ENCODE measurements around the gene EIF2S2.

DNA sequence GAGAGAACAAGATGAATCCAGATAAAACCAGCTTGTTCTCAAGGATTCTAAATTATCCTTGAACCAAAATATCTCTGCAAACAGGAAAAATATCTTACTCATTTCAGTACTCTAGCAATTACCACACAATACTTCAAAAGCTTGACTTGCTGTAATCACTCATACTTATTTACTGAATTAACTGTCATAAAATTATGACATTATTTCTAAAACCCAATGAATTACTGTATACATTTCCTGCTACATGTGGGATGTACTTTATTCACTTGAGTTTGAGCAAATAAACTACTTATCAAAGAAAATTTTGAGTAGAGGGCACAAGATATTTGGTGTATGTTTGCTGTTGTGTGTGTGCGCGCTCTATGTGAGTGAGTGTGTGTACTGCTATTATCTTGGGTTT, 9.7 kb downstream of the EIF2S2 start:
- TF ChIP-seq NFRKB (IDR thresholded peaks at IDR 0.05): no peak
- TF ChIP-seq ZNF384 (IDR thresholded peaks at IDR 0.05): no peak
- TF ChIP-seq, protein P1, sequence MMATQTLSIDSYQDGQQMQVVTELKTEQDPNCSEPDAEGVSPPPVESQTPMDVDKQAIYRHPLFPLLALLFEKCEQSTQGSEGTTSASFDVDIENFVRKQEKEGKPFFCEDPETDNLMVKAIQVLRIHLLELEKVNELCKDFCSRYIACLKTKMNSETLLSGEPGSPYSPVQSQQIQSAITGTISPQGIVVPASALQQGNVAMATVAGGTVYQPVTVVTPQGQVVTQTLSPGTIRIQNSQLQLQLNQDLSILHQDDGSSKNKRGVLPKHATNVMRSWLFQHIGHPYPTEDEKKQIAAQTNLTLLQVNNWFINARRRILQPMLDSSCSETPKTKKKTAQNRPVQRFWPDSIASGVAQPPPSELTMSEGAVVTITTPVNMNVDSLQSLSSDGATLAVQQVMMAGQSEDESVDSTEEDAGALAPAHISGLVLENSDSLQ (IDR thresholded peaks at IDR 0.05): no peak
- TF ChIP-seq CTBP1 (IDR thresholded peaks at IDR 0.05; ENCODE audit: borderline replicate concordance): no peak
- no peak for TF ChIP-seq BHLHE40 (IDR thresholded peaks at IDR 0.05; ENCODE audit: borderline replicate concordance)
- no peak for TF ChIP-seq FOXA1 (IDR thresholded peaks at IDR 0.05)
- no peak for TF ChIP-seq ELF4 (IDR thresholded peaks at IDR 0.05)
- TF ChIP-seq ARNT (IDR thresholded peaks at IDR 0.05): no peak
- no peak for TF ChIP-seq SP1 (IDR thresholded peaks at IDR 0.05)
- no peak for TF ChIP-seq FOXM1 (IDR thresholded peaks at IDR 0.05; ENCODE audit: borderline replicate concordance)
- TF ChIP-seq TARDBP (IDR thresholded peaks at IDR 0.05): no peak
- TF ChIP-seq SUZ12 (IDR thresholded peaks at IDR 0.05): no peak
- no peak for TF ChIP-seq HDGF (IDR thresholded peaks at IDR 0.05; ENCODE audit: borderline replicate concordance)
- no peak for TF ChIP-seq LEF1 (IDR thresholded peaks at IDR 0.05; ENCODE audit: borderline replicate concordance)

Data from HEK293T (cell line).